ENCODE results near the gene PPP1R1C.

DNA sequence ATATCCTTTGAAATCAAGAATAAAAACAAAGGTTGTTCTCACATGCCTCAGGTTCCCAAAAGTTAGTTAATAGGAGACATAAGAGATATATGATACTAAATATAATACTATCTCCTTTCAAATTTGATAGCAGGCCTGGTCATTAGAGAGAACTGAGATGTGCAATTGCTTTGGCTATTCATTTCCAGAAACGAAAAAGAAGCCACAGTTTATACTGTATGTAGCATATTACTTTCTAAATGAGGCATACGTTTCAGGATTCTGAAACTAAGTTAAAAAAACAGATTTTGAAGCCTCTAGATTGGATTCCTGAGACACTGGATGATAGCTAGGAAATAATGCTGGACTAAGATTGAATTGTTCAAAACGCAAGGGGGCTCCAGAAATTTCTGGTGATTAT, 7.1 kb downstream of the PPP1R1C start:
- TF ChIP-seq CTCF (IDR thresholded peaks at IDR 0.05) (no peak), POLR2A (IDR thresholded peaks at IDR 0.05) (no peak), POLR2AphosphoS5 (IDR thresholded peaks at IDR 0.05) (no peak), EP300 (IDR thresholded peaks at IDR 0.05) (no peak)
